GM19467 (cell line): ENCODE data around the gene LPAR6.
"Not testable (repeated sequence)": the region's sequence is repeated elsewhere in the genome, so short reads cannot be mapped to it uniquely, and the experiment has no call there.

Experiments used
- ATAC-seq: cut with Tn5 transposase; IDR thresholded peaks from one replicate; pipeline ENCODE4 v1.9.1; 2021; ENCODE audit warnings: mild to moderate bottlenecking, moderate library complexity; ENCODE audit not compliant: unreplicated experiment

The LPAR6 gene, protein sequence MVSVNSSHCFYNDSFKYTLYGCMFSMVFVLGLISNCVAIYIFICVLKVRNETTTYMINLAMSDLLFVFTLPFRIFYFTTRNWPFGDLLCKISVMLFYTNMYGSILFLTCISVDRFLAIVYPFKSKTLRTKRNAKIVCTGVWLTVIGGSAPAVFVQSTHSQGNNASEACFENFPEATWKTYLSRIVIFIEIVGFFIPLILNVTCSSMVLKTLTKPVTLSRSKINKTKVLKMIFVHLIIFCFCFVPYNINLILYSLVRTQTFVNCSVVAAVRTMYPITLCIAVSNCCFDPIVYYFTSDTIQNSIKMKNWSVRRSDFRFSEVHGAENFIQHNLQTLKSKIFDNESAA

GRCh38 chr13:48412881-48413351 is at the start of gene LPAR6:
Gene LPAR6 (minus strand): TSS chr13:48413113. CDS start chr13:48412423, 690 bp downstream.
- no peak for ATAC-seq

DNA sequence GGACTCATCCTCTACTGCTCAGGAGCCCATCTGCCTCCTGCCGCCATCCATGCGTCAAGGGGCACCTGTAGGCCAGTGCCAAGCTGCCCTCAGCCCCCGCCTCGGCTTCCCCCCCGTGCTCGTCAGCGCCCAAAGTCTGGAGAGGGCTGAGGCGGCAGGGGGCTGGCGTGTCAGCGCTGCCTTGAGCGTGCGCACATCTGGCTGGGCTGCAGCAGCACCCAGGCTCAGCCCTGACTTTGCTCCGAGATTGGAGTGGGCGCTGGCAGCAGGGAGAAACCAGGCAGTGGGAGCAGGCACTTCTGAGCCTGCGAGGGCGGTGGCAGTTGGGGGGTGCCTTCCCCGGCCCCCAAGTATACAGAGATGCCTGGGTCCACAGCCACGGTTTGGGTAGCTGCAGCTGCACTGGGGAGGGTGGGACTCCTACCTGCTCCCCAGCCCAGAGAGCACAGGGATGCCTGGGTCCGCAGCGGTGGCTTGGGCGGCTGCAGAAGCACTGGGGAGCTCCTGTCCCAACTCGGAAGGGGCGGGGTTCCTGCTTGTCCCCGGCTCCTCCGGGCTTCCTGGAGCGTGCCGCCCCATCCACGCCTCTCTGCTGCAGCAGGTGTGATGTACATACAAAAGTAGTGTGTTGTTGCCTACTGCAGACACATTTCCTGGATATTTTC is 44.8 kb upstream of the LPAR6 start:
- ATAC-seq = no peak

DNA sequence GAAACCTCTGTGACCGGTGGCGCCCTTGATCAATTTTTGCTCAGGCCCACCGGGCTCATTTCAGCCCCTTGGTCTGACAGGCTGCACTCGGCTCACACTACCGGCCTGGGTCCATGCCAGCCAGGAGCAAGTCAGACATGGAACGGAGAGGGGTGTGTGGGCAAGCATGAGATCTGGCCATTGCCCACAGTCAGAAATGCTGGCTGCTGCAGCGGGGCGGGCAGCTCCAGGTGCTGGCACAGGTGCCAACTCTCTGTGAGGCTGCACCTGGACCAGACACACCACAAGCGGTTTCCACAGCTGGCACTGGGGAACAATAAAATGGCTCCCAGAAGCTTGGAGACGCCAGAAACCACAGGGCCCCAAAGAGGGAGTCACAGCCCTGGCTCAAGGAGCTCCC is 43.6 kb upstream of the LPAR6 start:
- no peak for ATAC-seq

DNA sequence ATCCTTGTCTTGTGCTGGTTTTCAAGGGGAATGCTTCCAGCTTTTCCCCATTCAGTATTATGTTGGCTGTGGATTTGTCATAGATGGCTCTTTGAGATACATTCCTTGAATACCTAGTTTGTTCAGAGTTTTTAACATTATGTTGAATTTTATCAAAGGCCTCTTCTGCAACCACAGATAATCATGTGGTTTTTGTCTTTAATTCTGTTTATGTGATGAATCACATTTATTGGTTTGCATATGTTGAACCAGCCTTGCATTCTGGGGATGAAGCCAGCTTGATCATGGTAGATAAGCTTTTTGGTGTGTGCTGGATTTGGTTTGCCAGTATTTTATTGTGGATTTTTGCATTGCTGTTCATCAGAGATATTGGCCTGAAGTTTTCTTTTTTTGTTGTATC is 38.3 kb upstream of the LPAR6 start:
- ATAC-seq = not testable (repeated sequence)

- ATAC-seq = no peak
Measured at GRCh38 chr13:48449656-48450055, 36.7 kb upstream of the LPAR6 start.

DNA sequence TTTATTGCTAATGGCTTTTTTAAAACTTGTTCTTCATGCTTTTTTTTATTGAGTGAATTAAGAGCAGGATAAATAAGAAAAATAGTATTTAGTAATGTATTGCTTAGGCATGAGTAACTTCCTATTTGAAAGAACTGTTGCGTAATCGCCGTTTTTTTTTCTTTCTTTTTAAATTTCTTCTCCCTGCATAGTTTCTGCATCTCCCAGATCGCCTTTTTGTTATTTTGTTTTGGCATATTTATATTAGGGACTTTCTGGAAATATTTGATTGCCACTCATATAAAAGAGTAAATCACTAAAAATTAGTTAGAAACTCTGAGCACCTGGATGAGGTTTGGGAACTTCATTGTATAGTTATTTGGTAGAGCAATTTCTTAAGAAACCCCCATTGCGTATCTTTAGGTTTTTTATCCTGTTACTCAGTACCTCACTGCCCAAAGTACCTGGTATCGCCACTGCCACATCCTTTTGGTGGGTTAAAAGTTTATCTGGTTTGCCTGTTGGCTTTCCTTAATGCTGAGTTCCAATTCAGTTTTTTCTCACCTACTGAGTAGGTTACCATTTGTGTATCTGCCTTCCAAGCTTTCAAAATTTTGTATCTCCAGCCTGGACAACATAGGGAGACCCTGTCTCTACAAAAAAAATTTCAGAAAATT is 36.2 kb upstream of the LPAR6 start:
- no peak for ATAC-seq

- ATAC-seq = no peak
Measured at GRCh38 chr13:48448285-48448958, 35.5 kb upstream of the LPAR6 start.

DNA sequence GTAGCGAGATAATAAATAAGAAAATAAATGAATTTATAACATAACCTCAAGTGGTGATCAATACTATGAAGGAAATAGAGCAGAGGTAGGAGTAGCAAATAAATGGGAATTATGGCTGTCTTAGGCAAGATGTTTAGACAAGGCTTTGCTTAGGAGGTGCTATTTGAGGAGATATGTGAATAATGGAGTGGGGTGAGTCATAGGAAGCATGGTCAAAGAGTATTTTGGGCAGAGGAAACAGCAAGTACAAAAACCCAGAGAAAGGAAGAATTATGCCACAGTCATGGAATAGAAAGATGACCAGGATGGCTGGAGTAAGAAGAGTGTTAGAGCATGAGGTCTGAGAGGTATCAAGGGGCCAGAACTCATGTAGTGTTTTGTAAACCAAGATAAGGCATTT is 33.6 kb upstream of the LPAR6 start:
- ATAC-seq = no peak

DNA sequence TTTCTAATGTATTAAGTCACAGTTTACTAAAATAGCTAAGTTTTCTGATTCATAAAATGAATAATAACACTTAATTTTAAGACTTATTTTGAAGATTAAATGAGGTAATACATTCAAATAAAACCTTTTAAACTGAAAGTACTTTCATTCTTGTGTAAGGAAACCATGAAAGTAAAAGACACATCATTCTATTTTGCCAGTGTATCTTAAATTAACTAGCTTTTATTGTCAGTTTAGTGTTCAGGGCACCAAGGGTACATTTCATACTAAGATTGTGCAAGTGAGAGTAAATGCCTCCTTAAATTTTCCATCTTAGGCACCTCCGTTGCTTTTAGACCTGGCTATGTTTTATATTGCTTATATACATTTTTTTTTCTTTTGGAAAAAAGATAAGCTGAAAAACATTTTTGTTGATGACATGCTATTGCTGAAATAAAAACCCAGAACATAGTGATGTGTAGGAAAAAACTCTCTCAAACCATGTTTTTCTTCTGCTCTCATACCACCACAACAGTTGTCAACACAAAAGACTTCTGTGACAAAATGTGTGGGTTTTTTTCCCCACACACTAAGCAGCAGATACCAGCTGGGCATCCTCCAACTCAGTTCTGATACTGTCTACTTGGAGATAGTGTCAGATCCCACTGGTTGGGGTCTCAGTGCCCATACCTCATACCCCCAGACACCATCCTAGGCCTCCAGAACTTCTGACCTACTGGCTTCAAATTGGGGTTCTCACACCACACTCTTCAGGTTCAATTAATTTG is 30.7 kb upstream of the LPAR6 start:
- ATAC-seq = no peak

DNA sequence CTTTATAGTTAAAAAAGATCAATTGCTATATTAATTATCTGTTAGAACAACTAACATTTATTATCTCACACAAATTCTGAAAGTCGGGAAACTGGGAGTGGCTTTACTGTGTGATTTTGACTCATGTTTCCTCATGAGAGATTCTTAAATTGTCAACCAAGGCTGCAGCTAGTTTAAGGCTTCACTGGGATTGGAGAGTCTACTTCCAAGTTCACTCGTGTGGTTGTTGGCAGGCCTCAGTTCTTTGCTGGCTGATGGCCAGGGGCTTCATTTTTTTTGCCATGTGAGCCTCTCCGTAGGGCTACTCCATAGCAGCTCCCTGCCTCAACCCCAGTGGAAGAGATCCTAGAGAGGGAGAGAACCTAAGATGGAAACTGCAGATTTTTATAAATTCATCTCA is 24.5 kb upstream of the LPAR6 start:
- ATAC-seq = no peak

DNA sequence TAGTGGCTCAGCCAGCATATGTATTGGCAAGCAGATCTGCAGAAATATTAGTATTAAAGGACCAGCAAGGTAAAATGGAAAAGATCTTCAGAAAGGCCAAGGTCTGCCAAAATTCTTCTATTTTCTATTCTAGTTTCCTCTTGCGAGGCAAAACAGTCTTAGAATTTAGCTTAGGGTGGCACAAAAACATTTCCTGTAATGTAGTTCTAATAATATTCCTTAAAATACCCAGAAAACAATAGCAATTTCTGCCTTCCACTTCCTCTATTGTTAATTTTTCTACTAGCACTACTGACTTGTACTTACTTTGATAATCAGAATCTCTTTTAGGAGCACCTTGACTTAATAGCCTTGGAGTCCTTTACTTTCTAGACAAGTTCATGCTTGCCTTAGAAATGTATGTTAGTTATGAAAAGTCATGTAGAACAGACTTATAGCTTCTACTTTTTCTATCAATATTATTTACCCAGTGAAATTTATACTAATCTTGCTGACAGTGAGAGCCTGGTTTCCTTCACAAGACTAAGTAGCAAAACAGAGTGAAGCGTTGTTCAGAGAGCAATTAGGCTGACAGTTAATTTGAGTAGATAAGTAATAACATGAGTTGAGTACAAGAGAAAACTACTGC is 23.9 kb upstream of the LPAR6 start:
- no peak for ATAC-seq

- ATAC-seq = no peak
Measured at GRCh38 chr13:48434200-48434599, 21.3 kb upstream of the LPAR6 start.

GRCh38 chr13:48431987-48432615 is 19.2 kb upstream of the LPAR6 start:
- no peak for ATAC-seq

DNA sequence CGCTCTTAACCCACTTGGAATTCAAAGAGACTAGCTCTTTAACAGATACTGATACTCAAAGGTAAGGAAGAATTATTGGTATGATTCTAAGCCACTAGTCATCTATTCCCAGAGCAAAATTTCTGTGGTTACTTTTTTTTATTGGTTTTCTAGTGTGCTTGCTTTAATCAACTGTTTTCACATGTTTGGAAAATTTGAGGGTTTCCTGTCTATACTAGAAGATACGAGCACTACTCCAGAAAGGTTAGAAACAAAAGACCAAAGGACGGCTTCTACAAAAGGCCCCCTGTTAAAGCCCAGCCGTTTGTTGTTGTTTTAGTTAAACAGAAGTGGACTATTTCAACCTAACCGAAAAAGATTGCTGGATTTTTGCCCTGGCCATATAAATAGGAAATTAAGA is 18.5 kb upstream of the LPAR6 start:
- no peak for ATAC-seq

GRCh38 chr13:48429886-48430285 is 17.0 kb upstream of the LPAR6 start:
- ATAC-seq = no peak

DNA sequence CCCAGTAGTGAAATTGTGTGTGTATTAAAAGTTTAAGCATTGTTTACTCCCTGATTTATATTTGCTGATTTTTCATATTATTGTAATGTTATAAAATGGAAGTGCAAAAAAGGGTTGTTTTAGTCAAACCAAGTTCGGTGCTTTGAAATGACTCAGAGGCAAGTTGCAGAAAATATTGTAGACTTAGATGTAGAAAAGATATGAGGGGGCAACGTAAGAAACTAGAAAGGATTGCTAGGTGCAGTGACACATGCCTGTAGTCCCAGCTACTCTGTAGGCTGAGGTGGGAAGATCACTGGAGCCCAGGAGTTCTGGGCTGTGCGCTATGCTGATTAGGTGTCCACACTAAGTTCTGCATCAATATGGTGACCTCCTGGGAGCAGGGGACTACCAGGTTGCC is 16.1 kb upstream of the LPAR6 start:
- ATAC-seq = no peak

DNA sequence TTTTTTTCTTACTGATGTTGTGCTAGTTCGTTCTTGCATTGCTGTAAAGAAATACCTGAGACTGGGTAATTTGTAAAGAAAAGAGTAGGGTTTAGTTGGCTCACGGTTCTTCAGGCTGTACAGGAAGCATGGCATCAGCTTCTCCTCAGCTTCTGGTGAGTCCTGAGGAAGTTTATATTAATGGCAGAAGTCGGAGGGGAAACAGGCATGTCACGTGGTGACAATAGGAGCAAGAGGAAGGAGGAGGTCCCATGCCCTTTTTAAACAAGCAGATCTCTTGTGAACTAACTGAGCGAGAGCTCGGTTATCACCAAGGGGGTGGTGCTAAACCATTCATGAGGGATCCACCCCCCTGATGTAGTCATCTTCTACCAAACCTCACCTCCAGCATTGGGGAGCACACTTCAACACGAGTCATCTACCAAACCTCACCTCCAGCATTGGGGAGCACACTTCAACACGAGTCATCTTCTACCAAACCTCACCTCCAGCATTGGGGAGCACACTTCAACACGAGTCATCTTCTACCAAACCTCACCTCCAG is 13.9 kb upstream of the LPAR6 start:
- ATAC-seq = not testable (repeated sequence)

- ATAC-seq = no peak
Measured at GRCh38 chr13:48426052-48426451, 13.1 kb upstream of the LPAR6 start.

DNA sequence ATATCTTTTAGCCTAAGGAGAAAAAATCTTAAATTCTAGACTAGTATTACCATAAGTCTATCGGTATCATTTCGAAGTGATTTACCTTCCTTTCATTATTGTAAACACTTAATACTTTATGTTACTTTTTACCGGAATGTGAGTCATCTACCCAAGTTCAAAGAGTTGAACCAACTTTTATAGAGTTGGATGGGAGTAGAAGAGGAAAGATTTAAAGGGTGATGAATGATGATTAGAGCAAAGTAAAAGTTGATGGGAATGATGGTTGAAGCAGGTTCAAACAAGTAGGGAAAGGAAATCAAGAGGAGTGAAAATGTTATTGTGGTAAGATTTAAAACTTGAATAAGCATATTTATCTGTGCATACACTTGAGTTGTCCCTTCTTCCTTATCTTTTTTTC is 11.3 kb upstream of the LPAR6 start:
- no peak for ATAC-seq
